DMS79 treated with DMSO at 0.1 percent for 48 hours (cell line): Measurements from ENCODE around the gene GPX5.
A peak's percentile ranks its signal among the peaks of the same experiment; 100 is the strongest.
"Not testable (repeated sequence)": the region's sequence is repeated elsewhere in the genome, so short reads cannot be mapped to it uniquely, and the experiment has no call there.

Experiments
- DNase-seq: peaks from one replicate; lab custom pipeline; 2025; lab: John Stamatoyannopoulos, UW

Gene GPX5, protein sequence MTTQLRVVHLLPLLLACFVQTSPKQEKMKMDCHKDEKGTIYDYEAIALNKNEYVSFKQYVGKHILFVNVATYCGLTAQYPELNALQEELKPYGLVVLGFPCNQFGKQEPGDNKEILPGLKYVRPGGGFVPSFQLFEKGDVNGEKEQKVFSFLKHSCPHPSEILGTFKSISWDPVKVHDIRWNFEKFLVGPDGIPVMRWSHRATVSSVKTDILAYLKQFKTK

DNA sequence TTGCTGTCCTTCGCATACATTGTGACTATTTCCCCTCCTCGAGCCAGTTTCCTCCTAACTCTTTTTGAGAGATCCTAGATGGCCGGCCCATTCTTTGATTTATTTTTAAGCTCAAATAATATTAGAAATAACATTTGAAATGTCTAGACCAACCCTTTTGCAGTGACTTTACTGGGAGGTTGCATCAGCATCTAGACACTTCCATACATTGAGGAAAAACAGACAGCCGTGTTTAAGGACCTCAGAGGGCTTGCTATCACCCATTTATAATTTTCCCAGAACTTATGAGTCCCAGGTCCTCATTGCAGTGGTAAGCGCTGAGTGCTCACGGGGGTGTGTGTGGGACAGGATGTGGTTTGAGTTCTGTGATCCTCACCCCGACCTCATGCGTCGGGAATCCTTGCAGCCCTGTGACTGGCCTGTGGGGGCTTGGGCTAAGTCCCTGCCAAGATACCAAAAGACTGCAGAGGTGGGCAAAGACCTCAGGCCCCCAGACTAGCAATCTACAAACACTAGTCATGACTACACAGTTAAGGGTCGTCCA, at the start of gene GPX5:
GPX5 (plus strand) TSS at position 386 of the 544 bp plus-strand sequence; CDS start at position 519, 133 bp downstream.
- DNase-seq: no peak

GRCh38 chr6:28478518-28478917, 47.2 kb upstream of the GPX5 start:
- no peak for DNase-seq

DNA sequence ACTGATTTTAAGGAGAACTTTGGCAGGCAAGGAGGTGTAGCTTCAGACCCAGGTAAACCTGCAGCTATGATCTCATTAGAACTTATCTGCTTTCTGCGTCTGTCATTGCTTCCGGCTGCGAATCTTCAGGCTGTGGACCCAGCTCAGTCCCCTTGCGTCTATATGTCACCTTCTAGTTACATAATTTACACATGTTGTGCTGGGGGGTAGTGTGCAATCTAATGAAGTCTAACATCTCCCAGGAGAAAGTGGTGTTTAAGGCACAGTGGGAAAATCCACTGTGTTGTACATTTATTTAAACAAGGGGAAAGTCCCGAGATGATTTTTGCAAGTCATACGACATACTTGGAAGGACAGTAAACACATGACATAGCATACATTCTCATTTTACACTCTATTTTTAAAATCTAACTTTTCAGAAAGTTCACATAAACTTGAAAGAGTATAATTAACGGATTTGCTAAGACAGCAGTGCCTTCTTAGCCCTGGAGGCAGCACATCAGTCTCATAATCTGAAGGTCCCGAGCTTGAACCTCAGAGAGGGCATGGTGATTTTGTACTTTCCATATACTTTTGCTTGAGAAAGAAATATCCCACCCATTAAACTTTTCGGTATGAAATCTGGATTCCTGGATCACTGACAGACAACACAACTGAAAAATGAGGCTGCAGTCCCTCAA, 45.3 kb upstream of the GPX5 start:
- DNase-seq: no peak

GRCh38 chr6:28485482-28485881, 40.2 kb upstream of the GPX5 start:
- DNase-seq: no peak

GRCh38 chr6:28486533-28486932, 39.1 kb upstream of the GPX5 start:
- no peak for DNase-seq

GRCh38 chr6:28486988-28487742, 38.5 kb upstream of the GPX5 start:
- no peak for DNase-seq

DNA sequence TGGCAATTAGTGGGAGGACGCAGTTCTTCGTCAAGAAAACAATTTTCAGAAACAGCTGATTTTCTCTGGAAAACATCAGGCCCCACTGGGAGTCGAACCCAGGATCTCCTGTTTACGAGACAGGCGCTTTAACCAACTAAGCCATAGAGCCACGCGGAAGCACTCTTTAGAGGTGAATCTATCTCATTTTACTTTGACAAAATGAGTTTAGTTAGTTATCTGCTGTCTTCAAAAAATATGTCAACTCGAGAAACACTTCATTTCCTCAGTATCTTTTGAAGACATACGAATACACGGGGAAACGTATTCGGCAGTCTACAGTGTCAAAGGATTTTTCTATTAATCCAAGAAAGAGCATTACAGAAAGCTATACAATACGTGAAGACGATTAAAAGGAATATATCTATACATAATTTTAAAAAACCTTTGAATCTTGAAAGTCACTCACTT, 36.7 kb upstream of the GPX5 start:
- DNase-seq: no peak

DNA sequence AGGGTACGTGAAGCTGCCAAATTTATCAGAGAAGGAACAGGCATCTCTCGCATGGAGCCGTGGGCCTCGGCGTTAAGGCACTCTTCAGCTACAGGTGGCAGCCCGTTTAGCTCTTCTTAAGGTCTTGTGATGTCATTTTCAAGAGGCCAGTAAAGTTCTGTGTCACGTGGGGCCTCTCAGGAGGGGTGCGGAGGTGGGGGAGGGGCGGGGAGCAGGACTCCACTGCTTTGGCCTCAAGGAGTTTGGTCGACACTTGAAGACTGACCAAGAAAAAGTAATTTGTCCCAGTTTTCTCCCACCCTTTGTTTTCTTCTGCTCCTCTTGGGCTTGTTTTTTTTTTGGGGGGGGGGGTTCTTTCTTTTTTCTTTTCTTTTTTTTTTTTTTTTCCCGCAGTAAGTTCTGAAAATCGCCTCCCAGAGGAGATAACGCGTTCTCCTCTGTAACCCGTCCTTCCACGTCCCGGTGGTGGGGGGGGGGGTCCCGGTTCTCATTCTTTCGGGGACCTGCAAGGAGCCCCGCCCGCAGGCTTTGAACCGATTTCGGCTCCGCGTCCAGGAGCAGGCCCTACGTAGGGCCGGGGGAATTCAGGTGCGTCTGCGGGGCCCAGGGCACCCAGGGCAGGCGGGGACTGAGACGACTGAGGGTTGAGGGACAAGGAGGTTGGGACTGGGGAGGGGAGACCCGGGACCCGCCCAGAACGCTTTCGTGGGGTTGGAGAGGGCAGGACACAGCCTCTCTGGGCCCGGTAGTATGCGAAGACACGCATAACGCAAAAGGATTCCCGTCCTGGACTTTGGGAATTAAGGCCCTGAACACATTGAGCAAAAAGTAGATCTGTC, 36.1 kb upstream of the GPX5 start:
- no peak for DNase-seq

DNA sequence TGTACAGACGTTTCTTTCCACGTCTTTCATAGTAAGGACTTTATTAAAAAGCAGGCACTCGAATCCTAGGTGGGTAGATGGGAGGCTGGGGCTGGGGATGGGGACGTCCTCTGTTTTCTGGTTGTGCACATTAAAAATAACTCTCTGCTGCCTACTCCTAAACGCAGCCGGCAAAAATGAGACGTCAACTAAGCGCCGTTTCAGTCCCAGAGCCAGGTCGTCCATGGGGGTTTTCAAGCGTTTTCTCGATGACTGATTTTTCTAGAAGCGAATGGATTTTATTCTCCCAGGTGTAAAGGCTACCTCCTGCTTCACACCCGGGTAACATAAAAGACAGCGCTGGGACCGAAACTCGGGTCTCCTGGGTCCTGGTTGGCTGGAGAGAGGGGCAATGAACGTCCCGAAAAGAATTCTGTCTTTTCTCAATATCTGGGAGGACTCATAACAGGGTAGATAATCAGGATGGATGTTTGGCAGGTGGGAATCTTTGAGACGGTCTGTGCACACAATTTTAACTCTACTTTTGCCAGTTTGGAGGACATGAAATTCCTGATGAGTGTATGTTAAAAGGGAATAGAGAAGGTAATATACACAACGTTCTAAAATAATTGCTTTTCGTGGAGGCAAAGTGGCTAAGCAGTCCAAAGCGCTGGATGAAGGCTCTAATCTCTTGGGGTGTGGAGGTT, 35.3 kb upstream of the GPX5 start:
- no peak for DNase-seq

GRCh38 chr6:28491984-28492317, 33.7 kb upstream of the GPX5 start:
- no peak for DNase-seq

DNA sequence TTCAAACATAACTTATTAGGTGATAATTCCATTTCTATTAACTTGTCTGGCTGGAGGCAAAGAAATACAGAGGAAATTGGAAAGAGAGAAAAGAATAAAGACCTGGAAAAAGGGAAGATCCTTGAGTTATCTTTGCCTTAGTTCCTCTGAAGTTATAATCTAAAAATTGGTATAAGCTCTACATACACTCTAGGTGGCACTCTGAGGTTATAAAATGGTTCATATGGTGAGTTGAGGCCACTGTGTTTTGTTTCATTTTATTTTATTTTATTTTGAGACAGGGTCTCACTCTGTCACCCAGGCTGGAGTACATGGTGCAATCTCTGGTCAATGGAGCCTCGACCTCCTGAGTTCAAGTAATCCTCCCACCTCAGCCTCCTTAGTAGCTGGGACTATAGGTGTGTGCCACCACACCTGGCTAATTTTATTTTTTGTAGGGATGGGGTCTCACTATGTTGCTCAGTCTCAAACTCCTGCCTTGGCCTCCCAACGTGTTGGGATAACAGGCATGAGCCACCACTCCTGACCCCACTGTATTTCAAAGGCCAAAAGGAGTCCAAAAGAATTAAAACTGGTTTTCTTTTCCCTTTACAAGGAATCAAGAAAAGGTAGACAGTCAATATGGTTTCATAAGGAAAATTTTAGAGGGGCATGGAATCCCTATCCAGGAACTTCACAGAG, 29.4 kb upstream of the GPX5 start:
- DNase-seq: peak; percentile 4

DNA sequence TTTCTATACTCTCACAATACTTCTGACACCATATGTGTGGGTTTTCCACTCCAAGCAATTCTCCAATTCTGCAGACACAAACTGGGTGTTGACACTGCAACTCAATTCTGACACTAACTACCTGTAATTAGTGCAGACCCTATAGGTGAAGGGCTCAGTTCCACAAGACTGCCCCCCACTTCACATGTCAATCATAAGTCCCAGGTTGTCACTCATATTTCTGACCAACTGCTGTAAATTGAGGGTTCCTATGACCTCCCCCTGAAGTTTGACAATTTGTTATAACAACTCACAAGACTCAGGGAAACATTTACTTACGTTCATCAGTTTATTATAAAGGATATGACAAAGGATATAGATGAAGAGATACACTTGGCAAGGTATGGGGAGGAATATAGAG, 28.4 kb upstream of the GPX5 start:
- no peak for DNase-seq

DNA sequence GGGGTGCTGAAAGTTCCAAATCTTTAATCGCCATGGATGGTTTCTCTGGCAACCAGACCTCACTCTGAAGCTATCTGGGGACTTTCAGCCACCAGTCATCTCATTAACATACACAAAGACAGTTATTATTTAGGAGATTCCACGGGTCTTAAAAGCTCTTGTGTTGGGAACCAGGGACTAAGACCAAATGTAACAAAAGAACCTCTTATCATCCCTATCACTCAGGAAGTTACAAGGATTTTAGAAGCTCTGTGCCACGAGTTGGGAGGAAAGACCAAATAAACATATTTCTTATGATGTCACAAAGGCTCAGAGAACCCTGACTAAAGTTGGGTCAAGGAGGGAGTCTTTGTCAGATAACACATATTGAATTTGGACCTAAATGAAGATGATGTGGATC, 27.8 kb upstream of the GPX5 start:
- no peak for DNase-seq

- DNase-seq: no peak
Observed at GRCh38 chr6:28501259-28501658, 24.4 kb upstream of the GPX5 start.

GRCh38 chr6:28502136-28502535, 23.5 kb upstream of the GPX5 start:
- not testable (repeated sequence) for DNase-seq

GRCh38 chr6:28502709-28503305, 22.9 kb upstream of the GPX5 start:
- DNase-seq: not testable (repeated sequence)

- DNase-seq: no peak
Observed at GRCh38 chr6:28505733-28506132, 19.9 kb upstream of the GPX5 start.

GRCh38 chr6:28506807-28507475, 18.7 kb upstream of the GPX5 start:
- DNase-seq: no peak

GRCh38 chr6:28511628-28512300, 13.9 kb upstream of the GPX5 start:
- no peak for DNase-seq
